Measurements from ENCODE around the gene SUPT3H.

DNA sequence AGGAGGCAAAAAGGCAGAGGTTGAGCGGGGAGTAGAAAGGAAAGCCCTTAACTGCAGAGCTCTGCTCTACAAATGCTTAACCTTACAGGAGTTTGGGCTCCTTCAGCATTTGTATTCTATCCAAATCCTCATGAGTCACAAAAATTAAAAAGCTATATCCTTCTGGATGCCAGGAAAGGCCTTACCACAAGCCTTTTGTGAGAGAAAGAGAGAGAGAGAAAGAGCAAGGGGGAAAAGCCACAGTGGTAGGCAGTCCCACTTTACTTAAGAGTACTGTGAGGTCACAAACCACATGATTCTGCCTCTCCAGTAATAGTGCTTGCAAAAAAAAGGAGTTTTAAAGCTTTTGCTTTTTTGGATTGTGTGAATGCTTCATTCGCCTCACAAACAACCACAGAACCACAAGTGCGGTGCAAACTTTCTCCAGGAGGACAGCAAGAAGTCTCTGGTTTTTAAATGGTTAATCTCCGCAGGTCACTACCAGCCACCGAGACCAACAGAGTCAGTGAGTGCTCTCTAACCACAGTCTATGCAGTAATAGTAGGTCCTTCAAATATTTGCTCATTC, 49.7 kb downstream of the SUPT3H start, which contains the start of gene RUNX2:
- TF ChIP-seq POLR2AphosphoS5 (IDR thresholded peaks at IDR 0.05; ENCODE audit: borderline replicate concordance, low read depth, low read length) (no peak), EZH2 (IDR thresholded peaks at IDR 0.05) (no peak), FOXP2 (optimal IDR thresholded peaks at IDR 0.05; ENCODE audit: control extremely low read depth, extremely low read length, insufficient read depth) (no peak)

Data from SK-N-MC (cell line).